CD14-positive monocyte (primary cell): ENCODE measurements around the gene GSTK1. TPM values are rescaled to one million over a fixed set of nuclear protein-coding genes. Genes with fewer than 3 reads are reported as not detected.

Source experiments
- DNase-seq, 3 donors: peaks; one replicate each; pipeline ENCODE4 v3.0.0-alpha.2; 2011 to 2022
- H2AFZ ChIP-seq: 2 replicates; pipeline ENCODE4 v1.6.0; 2012; ENCODE audit warnings: mild to moderate bottlenecking, low read depth, low read length, inconsistent platforms; ENCODE audit not compliant: insufficient read depth, poor library complexity, severe bottlenecking
- H3K27ac ChIP-seq, 2 donors: 1 replicate in 1 of 2; 2 replicates in 1 of 2; pipeline ENCODE4 v1.5.1; 2012 to 2013; ENCODE audit warnings: low read length in 2 of 2, control low read depth in 1 of 2, inconsistent platforms in 1 of 2, low read depth in 1 of 2, mild to moderate bottlenecking in 1 of 2
- H3K27me3 ChIP-seq, 2 donors: one replicate each; pipeline versions ENCODE4 v1.6.0 to v1.6.1; 2011 to 2013; ENCODE audit warnings: low read length in 2 of 2; ENCODE audit not compliant: control insufficient read depth in 2 of 2, insufficient read depth in 2 of 2
- H3K36me3 ChIP-seq, 2 donors: replicated peaks in 1 of 2; 1 replicate in 1 of 2; 2 replicates in 1 of 2; pipeline versions ENCODE4 v1.5.1 to v1.6.1; 2012 to 2013; ENCODE audit warnings: low read length in 2 of 2, control low read depth in 1 of 2, inconsistent platforms in 1 of 2, mild to moderate bottlenecking in 1 of 2; ENCODE audit not compliant: insufficient read depth in 2 of 2, control insufficient read depth in 1 of 2
- H3K4me1 ChIP-seq, 2 donors: 1 replicate in 1 of 2; 2 replicates in 1 of 2; pipeline versions ENCODE4 v1.5.1 to v1.6.1; 2012 to 2013; ENCODE audit warnings: low read length in 2 of 2, control low read depth in 1 of 2, inconsistent platforms in 1 of 2, mild to moderate bottlenecking in 1 of 2, moderate library complexity in 1 of 2; ENCODE audit not compliant: insufficient read depth in 2 of 2, control insufficient read depth in 1 of 2
- H3K4me2 ChIP-seq: replicated peaks from 2 replicates; pipeline ENCODE3; 2012; ENCODE audit warnings: low read length, moderate library complexity, mild to moderate bottlenecking; ENCODE audit not compliant: poor library complexity, severe bottlenecking; ENCODE audit errors: extremely low read depth
- H3K4me3 ChIP-seq, 3 experiments: fragments of 200-600 bp in 1 of 3; sonication (generic) in 1 of 3; replicated peaks in 1 of 3; 1 replicate in 2 of 3; 2 replicates in 1 of 3; pipeline ENCODE4 v1.5.1; 2011 to 2013; ENCODE audit warnings: low read length in 3 of 3, mild to moderate bottlenecking in 3 of 3, control low read depth in 2 of 3, low read depth in 2 of 3, inconsistent platforms in 1 of 3, moderate library complexity in 1 of 3
- H3K79me2 ChIP-seq: 2 replicates; pipeline ENCODE4 v1.6.0; 2012; ENCODE audit warnings: mild to moderate bottlenecking, control low read depth, inconsistent platforms, low read length, moderate library complexity; ENCODE audit not compliant: insufficient read depth
- H3K9ac ChIP-seq: 2 replicates; pipeline ENCODE4 v1.6.0; 2017; ENCODE audit warnings: low read length, mild to moderate bottlenecking; ENCODE audit not compliant: insufficient read depth, poor library complexity, severe bottlenecking
- H3K9me3 ChIP-seq, 2 donors: replicated peaks in 1 of 2; 1 replicate in 1 of 2; 2 replicates in 1 of 2; pipeline versions ENCODE4 v1.5.1 to v1.6.1; 2012 to 2013; ENCODE audit warnings: low read length in 2 of 2, control low read depth in 1 of 2; ENCODE audit not compliant: control insufficient read depth in 1 of 2, insufficient read depth in 1 of 2
- H4K20me1 ChIP-seq: 2 replicates; pipeline ENCODE4 v1.6.0; 2012; ENCODE audit warnings: mild to moderate bottlenecking, low read length, control low read depth, moderate library complexity; ENCODE audit not compliant: insufficient read depth
- H3K27ac Mint-ChIP-seq, 7 donors: one replicate each; pipeline ENCODE4 v1.8.0; 2020; ENCODE audit warnings: mild to moderate bottlenecking in 7 of 7, mixed read lengths in 7 of 7, moderate library complexity in 6 of 7, inconsistent platforms in 2 of 7
- H3K27me3 Mint-ChIP-seq, 3 donors: one replicate each; pipeline ENCODE4 v1.8.0; 2021 to 2022; ENCODE audit warnings: low read depth in 3 of 3, mild to moderate bottlenecking in 3 of 3, mixed read lengths in 3 of 3, moderate library complexity in 3 of 3, inconsistent platforms in 1 of 3
- H3K36me3 Mint-ChIP-seq, 2 donors: one replicate each; pipeline ENCODE4 v1.8.0; 2020; ENCODE audit warnings: mixed read lengths in 2 of 2, inconsistent platforms in 1 of 2, mild to moderate bottlenecking in 1 of 2
- H3K4me1 Mint-ChIP-seq: one replicate; pipeline ENCODE4 v1.8.0; 2020; ENCODE audit warnings: mild to moderate bottlenecking, mixed read lengths
- H3K4me3 Mint-ChIP-seq, 2 donors: one replicate each; pipeline ENCODE4 v1.8.0; 2020; ENCODE audit warnings: mild to moderate bottlenecking in 2 of 2, mixed read lengths in 2 of 2, moderate library complexity in 1 of 2
- H3K9me3 Mint-ChIP-seq, 7 donors: one replicate each; pipeline ENCODE4 v1.8.0; 2020 to 2022; ENCODE audit warnings: mixed read lengths in 7 of 7, mild to moderate bottlenecking in 6 of 7, moderate library complexity in 6 of 7, inconsistent platforms in 2 of 7
- CTCF ChIP-seq: fragments of 200-600 bp; IDR thresholded peaks from one replicate; pipeline ENCODE4 v1.8.0; 2022; ENCODE audit warnings: antibody characterized with exemption, mild to moderate bottlenecking
- WGBS: methylation state at CpG from one replicate; pipeline ENCODE4 v1.1.5; 2013; ENCODE audit warnings: missing lambda C conversion rate; ENCODE audit not compliant: insufficient coverage; 5-methylcytosine and 5-hydroxymethylcytosine counted together
- intact Hi-C, 2 donors: fragments of 100-400 bp; cut with micrococcal nuclease; formaldehyde crosslinking; loops; one replicate each; pipeline versions ENCODE4 v1.15.0 to v1.15.1; 2023
- polyA plus RNA-seq, 3 donors: library from polyadenylated mRNA; depleted of rRNA in 1 of 3; unstranded in 2 of 3; stranded (reverse) in 1 of 3; fragments of 300-500 nt in 2 of 3; fragments of >200 nt in 1 of 3; fragmentation: Illumina TruSeq in 2 of 3; gene quantifications; 1 replicate in 2 of 3; 2 replicates in 1 of 3; pipeline ENCODE4 v1.2.3, GENCODE V29; 2012 to 2021

The GSTK1 gene
- polyA plus RNA-seq, 3 donors: 413 to 547 (median 427) TPM

- H3K79me2 ChIP-seq: no peaks in the 10 kb centered on the region
- H3K27ac ChIP-seq: no peak overlapping the region
- H3K9me3 Mint-ChIP-seq: peaks cover 4 to 14% (median 10%) of the 10 kb centered on the region in 7 donors
- no peaks in the 10 kb centered on the region for H3K36me3 ChIP-seq
- peaks cover 19% of the 10 kb centered on the region for H3K4me1 Mint-ChIP-seq
- H4K20me1 ChIP-seq: no peaks in the 10 kb centered on the region
- peak; percentile 77 to 93 (median 81) for DNase-seq
- H3K4me1 ChIP-seq: peaks cover under 1 to 2% of the 10 kb centered on the region in 2 donors
- no peak overlapping the region for H3K4me2 ChIP-seq
- peak; percentile 100 for TF ChIP-seq CTCF
- no peak overlapping the region for H3K4me3 Mint-ChIP-seq
- no peak overlapping the region for H2AFZ ChIP-seq
- no peak overlapping the region for H3K4me3 ChIP-seq
- H3K9ac ChIP-seq: no peak overlapping the region
- no CpG with 5 or more reads among the region's 8 CpGs for WGBS
- no peaks in the 10 kb centered on the region for H3K27me3 ChIP-seq
- H3K27me3 Mint-ChIP-seq: peaks cover 0 to 3% (median 2%) of the 10 kb centered on the region in 3 donors
- no peaks in the 10 kb centered on the region for H3K9me3 ChIP-seq
- no peak overlapping the region for H3K27ac Mint-ChIP-seq
- H3K36me3 Mint-ChIP-seq: peaks cover 0 to 3% of the 10 kb centered on the region in 2 donors
- intact Hi-C loops: loop anchor here in 1 of 2 donors (2.0 to 5.0 kb wide), 2 partner anchors 206 to 363 kb away; no protein-coding TSS in a partner anchor
These were observed 48.2 kb upstream of the GSTK1 start for GRCh38 chr7:143214789-143215679.

- peak overlapping the region in 1 of 7 donors; percentile 73 for H3K27ac Mint-ChIP-seq
- Histone ChIP-seq H3K4me2 (no peak overlapping the region), H3K4me3 (no peak overlapping the region), H3K9ac (no peak overlapping the region), H3K27me3 (no peaks in the 10 kb centered on the region), H3K79me2 (no peaks in the 10 kb centered on the region), H3K9me3 (no peaks in the 10 kb centered on the region), H4K20me1 (no peaks in the 10 kb centered on the region), H3K4me1 (peaks cover 0 to 3% of the 10 kb centered on the region in 2 donors), H2AFZ (no peak overlapping the region), H3K27ac (no peak overlapping the region), H3K36me3 (no peaks in the 10 kb centered on the region)
- H3K9me3 Mint-ChIP-seq: peaks cover 4 to 12% (median 10%) of the 10 kb centered on the region in 7 donors
- peaks cover 0 to 3% of the 10 kb centered on the region in 2 donors for H3K36me3 Mint-ChIP-seq
- 100% methylated on average over 5 of the region's 6 CpGs for WGBS
- peaks cover 19% of the 10 kb centered on the region for H3K4me1 Mint-ChIP-seq
- peaks cover 0 to 3% (median 2%) of the 10 kb centered on the region in 3 donors for H3K27me3 Mint-ChIP-seq
- DNase-seq: no peak
- no peak overlapping the region for H3K4me3 Mint-ChIP-seq
- TF ChIP-seq CTCF: no peak
- intact Hi-C loops: loop anchor here in 1 of 2 donors (5.0 kb wide), 1 partner anchor 364 kb away; no protein-coding TSS in a partner anchor
These were observed 47.1 kb upstream of the GSTK1 start for GRCh38 chr7:143216151-143216550.
